HCT116 (cell line): Measurements from ENCODE around the gene SHF. TPM values are rescaled to one million over a fixed set of nuclear protein-coding genes. Genes with fewer than 3 reads are reported as not detected.

Experiments
- ATAC-seq: fragments of 200-7000 bp; cut with Tn5 transposase; 2 replicates; pipeline ENCODE4 v1.9.1; 2020; ENCODE audit warnings: mild to moderate bottlenecking, moderate library complexity
- BruUV-seq: library from RNA; stranded (reverse); fragments of 400-500 nt; replicated peaks from 2 replicates; lab custom pipeline; 2021; lab: Mats Ljungman, UMichigan
- CTCF ChIA-PET: fragments of 300-600 bp; sonication (Branson Sonifier 250); formaldehyde crosslinking; loops from one replicate; lab custom pipeline; 2021; ENCODE audit warnings: antibody characterized with exemption; lab: Charles Lee
- POLR2A ChIA-PET: fragments of 300-600, 350-600 bp; sonication (Branson Sonifier 250); formaldehyde crosslinking; loops from one replicate; lab custom pipeline; 2021; ENCODE audit warnings: antibody characterized with exemption; lab: Charles Lee
- RAD21 ChIA-PET, 2 experiments: fragments of 300-600 bp; sonication (Branson Sonifier 250); formaldehyde crosslinking; loops; one replicate each; lab custom pipeline; 2023; ENCODE audit warnings: low total read pairs in 2 of 2; ENCODE audit not compliant: uncharacterized antibody in 2 of 2, unreplicated experiment in 2 of 2, low non-redundant PET in 1 of 2; lab: Charles Lee
- DNase-seq: peaks from one replicate; pipeline ENCODE4 v3.0.0-alpha.2; 2010; ENCODE audit warnings: low read depth, low spot score
- H2AFZ ChIP-seq: fragments of 200-600 bp; shearing (Covaris generic), sonication (generic); 2 replicates; pipeline ENCODE4 v1.6.1; 2017; ENCODE audit warnings: low read depth, mixed run types, mixed read lengths, antibody characterized with exemption, low read length; ENCODE audit not compliant: poor library complexity, severe bottlenecking
- H3K27ac ChIP-seq: 2 replicates; pipeline ENCODE4 v1.5.1; 2012; ENCODE audit warnings: low read depth, low read length
- H3K27me3 ChIP-seq: fragments of 200-600 bp; sonication (generic); 2 replicates; pipeline ENCODE4 v1.6.1; 2016; ENCODE audit warnings: mixed run types, low read length, mixed read lengths; ENCODE audit not compliant: insufficient read depth
- H3K36me3 ChIP-seq, 2 experiments: fragments of 200-500 bp in 1 of 2; fragments of 200-600 bp in 1 of 2; sonication (Bioruptor generic) in 1 of 2; sonication (generic) in 1 of 2; 2 replicates each; pipeline versions ENCODE4 v1.5.1 to v1.6.1; 2014 to 2016; ENCODE audit warnings: low read length in 2 of 2, inconsistent platforms in 1 of 2, mixed read lengths in 1 of 2, mixed run types in 1 of 2; ENCODE audit not compliant: insufficient read depth in 2 of 2, control insufficient read depth in 1 of 2
- H3K4me1 ChIP-seq, 2 experiments: fragments of 200-600 bp in 1 of 2; sonication (generic) in 1 of 2; 2 replicates each; pipeline versions ENCODE4 v1.5.1 to v1.6.1; 2012 to 2017; ENCODE audit warnings: low read length in 2 of 2, inconsistent platforms in 1 of 2, mild to moderate bottlenecking in 1 of 2, mixed read lengths in 1 of 2, mixed run types in 1 of 2, moderate library complexity in 1 of 2; ENCODE audit not compliant: insufficient read depth in 2 of 2, control insufficient read depth in 1 of 2
- H3K4me2 ChIP-seq: fragments of 200-600 bp; sonication (generic); 2 replicates; pipeline ENCODE4 v1.6.1; 2017; ENCODE audit warnings: mixed run types, low read length, mixed read lengths
- H3K4me3 ChIP-seq, 2 experiments: fragments of 200-600 bp in 1 of 2; sonication (generic) in 1 of 2; replicated peaks in 1 of 2; 2 replicates each; pipeline ENCODE4 v1.5.1; 2011 to 2016; ENCODE audit warnings: low read length in 2 of 2, control low read depth in 1 of 2, low read depth in 1 of 2, mild to moderate bottlenecking in 1 of 2, mixed read lengths in 1 of 2, mixed run types in 1 of 2
- H3K79me2 ChIP-seq: fragments of 200-600 bp; sonication (generic); 2 replicates; pipeline ENCODE4 v1.6.1; 2017; ENCODE audit warnings: mild to moderate bottlenecking, mixed run types, low read length, moderate library complexity, mixed read lengths; ENCODE audit not compliant: insufficient read depth
- H3K9ac ChIP-seq: fragments of 200-600 bp; sonication (generic); 2 replicates; pipeline ENCODE4 v1.6.1; 2016; ENCODE audit warnings: low read length, mixed read lengths
- H3K9me2 ChIP-seq: fragments of 200-600 bp; sonication (generic), shearing (Covaris generic); 2 replicates; pipeline ENCODE4 v1.6.1; 2017; ENCODE audit warnings: mixed run types, mild to moderate bottlenecking, moderate library complexity; ENCODE audit not compliant: insufficient read depth
- H3K9me3 ChIP-seq, 2 experiments: fragments of 200-500 bp in 1 of 2; fragments of 200-600 bp in 1 of 2; sonication (Bioruptor generic) in 1 of 2; sonication (generic) in 1 of 2; 2 replicates each; pipeline ENCODE4 v1.6.1; 2014 to 2017; ENCODE audit warnings: low read length in 2 of 2, mixed read lengths in 2 of 2, inconsistent platforms in 1 of 2, low read depth in 1 of 2, mild to moderate bottlenecking in 1 of 2, mixed run types in 1 of 2, moderate library complexity in 1 of 2; ENCODE audit not compliant: control insufficient read depth in 1 of 2, insufficient read depth in 1 of 2
- H4K20me1 ChIP-seq: fragments of 200-600 bp; sonication (generic), shearing (Covaris generic); 2 replicates; pipeline ENCODE4 v1.6.1; 2017; ENCODE audit warnings: mixed run types, mild to moderate bottlenecking, moderate library complexity; ENCODE audit not compliant: insufficient read depth
- CBX3 ChIP-seq: IDR thresholded peaks from 2 replicates; pipeline ENCODE4 v1.6.1; 2012; ENCODE audit warnings: low read depth
- CEBPB ChIP-seq: IDR thresholded peaks from 2 replicates; pipeline ENCODE4 v1.6.1; 2012; ENCODE audit warnings: low read depth
- EGR1 ChIP-seq: IDR thresholded peaks from 2 replicates; pipeline ENCODE4 v1.6.1; 2012; ENCODE audit warnings: low read depth
- EZH2 ChIP-seq: fragments of 200-600 bp; sonication (generic); IDR thresholded peaks from 2 replicates; pipeline ENCODE4 v1.6.1; 2017; ENCODE audit warnings: antibody characterized with exemption, mixed run types
- EZH2phosphoT487 ChIP-seq: fragments of 200-600 bp; IDR thresholded peaks from 2 replicates; pipeline ENCODE4 v1.6.1; 2018; ENCODE audit warnings: antibody characterized with exemption, borderline replicate concordance
- FOSL1 ChIP-seq: IDR thresholded peaks from 2 replicates; pipeline ENCODE4 v1.6.1; 2012; ENCODE audit warnings: low read depth
- MAX ChIP-seq: IDR thresholded peaks from 2 replicates; pipeline ENCODE4 v1.6.1; 2012
- POLR2A ChIP-seq: IDR thresholded peaks from 2 replicates; pipeline ENCODE4 v1.7.0; 2011; ENCODE audit warnings: borderline replicate concordance; ENCODE audit not compliant: insufficient read depth, insufficient read length; ENCODE audit errors: extremely low read depth
- POLR2AphosphoS5 ChIP-seq: IDR thresholded peaks from 2 replicates; pipeline ENCODE4 v1.6.1; 2011; ENCODE audit warnings: mild to moderate bottlenecking, low read depth, low read length, moderate library complexity
- RAD21 ChIP-seq: IDR thresholded peaks from 2 replicates; pipeline ENCODE4 v1.6.1; 2012; ENCODE audit warnings: low read depth, mild to moderate bottlenecking
- SP1 ChIP-seq: IDR thresholded peaks from 2 replicates; pipeline ENCODE4 v1.6.1; 2012; ENCODE audit warnings: low read depth
- SRF ChIP-seq: IDR thresholded peaks from 2 replicates; pipeline ENCODE4 v1.6.1; 2012; ENCODE audit warnings: low read depth
- TCF7L2 ChIP-seq: IDR thresholded peaks from 2 replicates; pipeline ENCODE4 v1.7.0; 2011; ENCODE audit warnings: borderline replicate concordance, inconsistent platforms; ENCODE audit not compliant: insufficient read depth, insufficient read length; ENCODE audit errors: extremely low read depth
- ZFX ChIP-seq: fragments of 450-650 bp; IDR thresholded peaks from 2 replicates; pipeline ENCODE4 v1.6.1; 2017
- intact Hi-C: fragments of 100-400 bp; cut with micrococcal nuclease; formaldehyde crosslinking; loops from 2 replicates; pipeline ENCODE4 v1.10.0; 2022
- total RNA-seq: library from RNA; stranded (reverse); gene quantifications from one replicate; pipeline ENCODE4 v1.2.1, GENCODE V29; 2021; ENCODE audit not compliant: unreplicated experiment
- TF ChIP-seq, protein P1 (sequence below), 3 experiments: fragments of 200-600 bp in 1 of 3; sonication (generic) in 1 of 3; IDR thresholded peaks in 2 of 3; conservative IDR thresholded peaks in 1 of 3; 2 replicates each; pipeline ENCODE4 v1.5.1; 2012 to 2017; ENCODE audit warnings: low read depth in 2 of 3, low read length in 2 of 3, antibody characterized with exemption in 1 of 3, borderline replicate concordance in 1 of 3, control low read depth in 1 of 3, mild to moderate bottlenecking in 1 of 3, mixed read lengths in 1 of 3, mixed run types in 1 of 3, moderate library complexity in 1 of 3; ENCODE audit not compliant: insufficient read depth in 1 of 3
- TF ChIP-seq, protein P2 (sequence below): IDR thresholded peaks from 2 replicates; pipeline ENCODE4 v1.6.1; 2012; ENCODE audit warnings: low read depth

The SHF gene
- total RNA-seq, 1 experiment from 2014 or later: 2.6 TPM

DNA sequence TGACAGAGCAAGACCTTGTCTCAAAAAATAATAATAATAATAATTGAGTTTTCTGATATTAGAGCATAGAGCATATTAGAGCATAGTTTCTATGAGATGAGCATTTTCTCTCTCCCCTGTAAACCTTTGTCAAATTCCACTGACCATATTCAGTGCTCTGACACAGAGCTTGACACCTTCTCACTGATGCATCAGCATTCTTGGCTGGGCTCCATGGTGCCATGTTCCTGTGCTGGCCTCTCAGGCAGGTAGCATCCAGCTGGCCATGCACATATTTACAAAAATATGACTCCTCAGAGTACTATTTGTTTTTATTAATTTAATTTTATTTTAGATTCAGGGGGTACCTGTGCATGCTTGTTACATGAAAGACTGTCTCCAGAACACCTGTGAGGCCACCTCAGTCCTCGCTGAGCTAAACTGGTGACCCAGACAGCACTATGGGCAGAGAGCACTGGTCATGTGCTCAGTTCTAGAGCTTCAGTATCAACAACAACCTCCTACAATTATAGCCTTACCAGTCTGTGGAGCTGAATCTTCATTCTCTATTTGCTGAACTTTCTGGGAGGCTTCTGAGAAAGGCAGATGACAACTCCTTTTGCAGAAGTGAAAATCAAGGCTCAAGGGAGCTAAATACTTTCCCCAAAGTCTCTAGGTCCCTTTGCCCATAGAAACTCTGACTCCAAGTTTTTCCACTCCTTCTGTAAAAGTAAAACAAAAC, 42.6 kb upstream of the SHF start:
- ChIA-PET POLR2A (no interaction called here), RAD21 (no interaction called here), CTCF (interaction anchor here (1.1 kb wide), 1 partner anchor 25 kb away, joined by 3 read pairs; no protein-coding TSS in a partner anchor)
- ATAC-seq: no peak
- Histone ChIP-seq H3K9me3 (peaks cover 4 to 6% of the 10 kb centered on the region in 2 experiments; a peak in 2 of 4 replicates), H3K4me2 (no peak overlapping the region)
- intact Hi-C loops: no loop called here
- no peak for TF ChIP-seq SP1
- no peak for TF ChIP-seq RAD21
- no peak for TF ChIP-seq TCF7L2
- TF ChIP-seq FOSL1: no peak
- TF ChIP-seq, protein P1, sequence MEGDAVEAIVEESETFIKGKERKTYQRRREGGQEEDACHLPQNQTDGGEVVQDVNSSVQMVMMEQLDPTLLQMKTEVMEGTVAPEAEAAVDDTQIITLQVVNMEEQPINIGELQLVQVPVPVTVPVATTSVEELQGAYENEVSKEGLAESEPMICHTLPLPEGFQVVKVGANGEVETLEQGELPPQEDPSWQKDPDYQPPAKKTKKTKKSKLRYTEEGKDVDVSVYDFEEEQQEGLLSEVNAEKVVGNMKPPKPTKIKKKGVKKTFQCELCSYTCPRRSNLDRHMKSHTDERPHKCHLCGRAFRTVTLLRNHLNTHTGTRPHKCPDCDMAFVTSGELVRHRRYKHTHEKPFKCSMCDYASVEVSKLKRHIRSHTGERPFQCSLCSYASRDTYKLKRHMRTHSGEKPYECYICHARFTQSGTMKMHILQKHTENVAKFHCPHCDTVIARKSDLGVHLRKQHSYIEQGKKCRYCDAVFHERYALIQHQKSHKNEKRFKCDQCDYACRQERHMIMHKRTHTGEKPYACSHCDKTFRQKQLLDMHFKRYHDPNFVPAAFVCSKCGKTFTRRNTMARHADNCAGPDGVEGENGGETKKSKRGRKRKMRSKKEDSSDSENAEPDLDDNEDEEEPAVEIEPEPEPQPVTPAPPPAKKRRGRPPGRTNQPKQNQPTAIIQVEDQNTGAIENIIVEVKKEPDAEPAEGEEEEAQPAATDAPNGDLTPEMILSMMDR (IDR thresholded peaks at IDR 0.05 in 2 of 3, conservative IDR thresholded peaks at IDR 0.05 in 1 of 3; ENCODE audit: borderline replicate concordance in 1 of 3, insufficient read depth in 1 of 3, low read depth in 2 of 3, low read length in 2 of 3): no peak
- no peak for TF ChIP-seq CBX3
- no peak for TF ChIP-seq ZFX
- TF ChIP-seq CEBPB: no peak
- no peak for TF ChIP-seq EGR1
- TF ChIP-seq EZH2phosphoT487: no peak
- no peak for TF ChIP-seq MAX
- TF ChIP-seq SRF: no peak
- TF ChIP-seq EZH2: no peak
- TF ChIP-seq, protein P2, sequence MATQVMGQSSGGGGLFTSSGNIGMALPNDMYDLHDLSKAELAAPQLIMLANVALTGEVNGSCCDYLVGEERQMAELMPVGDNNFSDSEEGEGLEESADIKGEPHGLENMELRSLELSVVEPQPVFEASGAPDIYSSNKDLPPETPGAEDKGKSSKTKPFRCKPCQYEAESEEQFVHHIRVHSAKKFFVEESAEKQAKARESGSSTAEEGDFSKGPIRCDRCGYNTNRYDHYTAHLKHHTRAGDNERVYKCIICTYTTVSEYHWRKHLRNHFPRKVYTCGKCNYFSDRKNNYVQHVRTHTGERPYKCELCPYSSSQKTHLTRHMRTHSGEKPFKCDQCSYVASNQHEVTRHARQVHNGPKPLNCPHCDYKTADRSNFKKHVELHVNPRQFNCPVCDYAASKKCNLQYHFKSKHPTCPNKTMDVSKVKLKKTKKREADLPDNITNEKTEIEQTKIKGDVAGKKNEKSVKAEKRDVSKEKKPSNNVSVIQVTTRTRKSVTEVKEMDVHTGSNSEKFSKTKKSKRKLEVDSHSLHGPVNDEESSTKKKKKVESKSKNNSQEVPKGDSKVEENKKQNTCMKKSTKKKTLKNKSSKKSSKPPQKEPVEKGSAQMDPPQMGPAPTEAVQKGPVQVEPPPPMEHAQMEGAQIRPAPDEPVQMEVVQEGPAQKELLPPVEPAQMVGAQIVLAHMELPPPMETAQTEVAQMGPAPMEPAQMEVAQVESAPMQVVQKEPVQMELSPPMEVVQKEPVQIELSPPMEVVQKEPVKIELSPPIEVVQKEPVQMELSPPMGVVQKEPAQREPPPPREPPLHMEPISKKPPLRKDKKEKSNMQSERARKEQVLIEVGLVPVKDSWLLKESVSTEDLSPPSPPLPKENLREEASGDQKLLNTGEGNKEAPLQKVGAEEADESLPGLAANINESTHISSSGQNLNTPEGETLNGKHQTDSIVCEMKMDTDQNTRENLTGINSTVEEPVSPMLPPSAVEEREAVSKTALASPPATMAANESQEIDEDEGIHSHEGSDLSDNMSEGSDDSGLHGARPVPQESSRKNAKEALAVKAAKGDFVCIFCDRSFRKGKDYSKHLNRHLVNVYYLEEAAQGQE: no peak
- no peak for TF ChIP-seq POLR2A
- no peak for TF ChIP-seq POLR2AphosphoS5
- TF ChIP-seq, all 23 proteins: peak for 0
- H3K9me2 ChIP-seq: no peaks in the 10 kb centered on the region
- no TSS peak for BruUV-seq
- H3K27me3 ChIP-seq: no peaks in the 10 kb centered on the region
- no peaks in the 10 kb centered on the region for H3K79me2 ChIP-seq
- H3K4me1 ChIP-seq: no peaks in the 10 kb centered on the region
- H3K27ac ChIP-seq: no peak overlapping the region
- H3K4me3 ChIP-seq: no peak overlapping the region
- no peaks in the 10 kb centered on the region for H3K36me3 ChIP-seq
- H4K20me1 ChIP-seq: no peaks in the 10 kb centered on the region
- no peak for DNase-seq
- H3K9ac ChIP-seq: no peak overlapping the region
- H2AFZ ChIP-seq: no peak overlapping the region
